ENCODE results near the gene TMEM273.

Gene TMEM273

GRCh38 chr10:49114718-49115014 lies 73.5 kb downstream of the TMEM273 start:
- Histone ChIP-seq H3K27me3 (ENCODE audit: insufficient read depth, low read length, poor library complexity) (peaks cover 1% of the 10 kb centered on the region), H3K79me2 (ENCODE audit: insufficient read depth, low read length) (no peaks in the 10 kb centered on the region), H4K20me1 (ENCODE audit: insufficient read depth, low read length) (no peaks in the 10 kb centered on the region), H3K4me1 (ENCODE audit: insufficient read depth, low read length) (no peaks in the 10 kb centered on the region), H3K4me3 (ENCODE audit: low read depth in 1 of 2, low read length in 2 of 2) (no peak overlapping the region), H3K4me2 (ENCODE audit: insufficient read depth, low read length) (no peak overlapping the region), H2AFZ (ENCODE audit: low read depth, low read length) (no peak overlapping the region), H3K36me3 (ENCODE audit: insufficient read depth, low read length) (no peaks in the 10 kb centered on the region), H3K9me3 (ENCODE audit: insufficient read depth, low read length, severe bottlenecking) (no peaks in the 10 kb centered on the region), H3K27ac (ENCODE audit: low read length) (no peak overlapping the region), H3K9ac (ENCODE audit: low read depth, low read length) (no peak overlapping the region)
- ATAC-seq (ENCODE audit: insufficient read depth, low read depth) (no peak), DNase-seq (no peak)
- TF ChIP-seq EZH2 (IDR thresholded peaks at IDR 0.05; ENCODE audit: borderline replicate concordance, low read depth, low read length, severe bottlenecking) = no peak
- TF ChIP-seq CTCF (IDR thresholded peaks at IDR 0.05; ENCODE audit: borderline replicate concordance, extremely low read depth, low read length, poor library complexity, severe bottlenecking) = no peak

GRCh38 chr10:49113741-49114141 lies 74.5 kb downstream of the TMEM273 start:
- Histone ChIP-seq H3K4me2 (ENCODE audit: insufficient read depth, low read length) (no peak overlapping the region), H3K27me3 (ENCODE audit: insufficient read depth, low read length, poor library complexity) (no peaks in the 10 kb centered on the region), H3K9ac (ENCODE audit: low read depth, low read length) (no peak overlapping the region), H3K4me3 (ENCODE audit: low read depth in 1 of 2, low read length in 2 of 2) (no peak overlapping the region), H3K27ac (ENCODE audit: low read length) (no peak overlapping the region), H3K4me1 (ENCODE audit: insufficient read depth, low read length) (no peaks in the 10 kb centered on the region), H4K20me1 (ENCODE audit: insufficient read depth, low read length) (no peaks in the 10 kb centered on the region), H3K9me3 (ENCODE audit: insufficient read depth, low read length, severe bottlenecking) (no peaks in the 10 kb centered on the region), H2AFZ (ENCODE audit: low read depth, low read length) (no peak overlapping the region), H3K79me2 (ENCODE audit: insufficient read depth, low read length) (no peaks in the 10 kb centered on the region), H3K36me3 (ENCODE audit: insufficient read depth, low read length) (no peaks in the 10 kb centered on the region)
- DNase-seq (no peak), ATAC-seq (ENCODE audit: insufficient read depth, low read depth) (no peak)
- TF ChIP-seq CTCF (IDR thresholded peaks at IDR 0.05; ENCODE audit: borderline replicate concordance, extremely low read depth, low read length, poor library complexity, severe bottlenecking) (no peak), EZH2 (IDR thresholded peaks at IDR 0.05; ENCODE audit: borderline replicate concordance, low read depth, low read length, severe bottlenecking) (no peak)

- TF ChIP-seq CTCF (IDR thresholded peaks at IDR 0.05; ENCODE audit: borderline replicate concordance, extremely low read depth, low read length, poor library complexity, severe bottlenecking) (no peak), EZH2 (IDR thresholded peaks at IDR 0.05; ENCODE audit: borderline replicate concordance, low read depth, low read length, severe bottlenecking) (no peak)
- H3K79me2 ChIP-seq (ENCODE audit: insufficient read depth, low read length) = no peaks in the 10 kb centered on the region
- H2AFZ ChIP-seq (ENCODE audit: low read depth, low read length) = no peak overlapping the region
- no peaks in the 10 kb centered on the region for H3K4me1 ChIP-seq (ENCODE audit: insufficient read depth, low read length)
- no peak overlapping the region for H3K4me3 ChIP-seq (ENCODE audit: low read depth in 1 of 2, low read length in 2 of 2)
- H4K20me1 ChIP-seq (ENCODE audit: insufficient read depth, low read length) = no peaks in the 10 kb centered on the region
- no peak for DNase-seq
- no peak overlapping the region for H3K4me2 ChIP-seq (ENCODE audit: insufficient read depth, low read length)
- no peak overlapping the region for H3K27ac ChIP-seq (ENCODE audit: low read length)
- no peak overlapping the region for H3K9ac ChIP-seq (ENCODE audit: low read depth, low read length)
- ATAC-seq (ENCODE audit: insufficient read depth, low read depth) = no peak
- no peaks in the 10 kb centered on the region for H3K27me3 ChIP-seq (ENCODE audit: insufficient read depth, low read length, poor library complexity)
- H3K9me3 ChIP-seq (ENCODE audit: insufficient read depth, low read length, severe bottlenecking) = no peaks in the 10 kb centered on the region
- H3K36me3 ChIP-seq (ENCODE audit: insufficient read depth, low read length) = no peaks in the 10 kb centered on the region
These were observed 75.3 kb downstream of the TMEM273 start for GRCh38 chr10:49112851-49113250.

- Histone ChIP-seq H3K4me1 (ENCODE audit: insufficient read depth, low read length) (no peaks in the 10 kb centered on the region), H3K36me3 (ENCODE audit: insufficient read depth, low read length) (no peaks in the 10 kb centered on the region), H3K4me2 (ENCODE audit: insufficient read depth, low read length) (no peak overlapping the region), H3K79me2 (ENCODE audit: insufficient read depth, low read length) (no peaks in the 10 kb centered on the region), H3K9me3 (ENCODE audit: insufficient read depth, low read length, severe bottlenecking) (no peaks in the 10 kb centered on the region), H3K27ac (ENCODE audit: low read length) (no peak overlapping the region), H3K9ac (ENCODE audit: low read depth, low read length) (no peak overlapping the region), H3K27me3 (ENCODE audit: insufficient read depth, low read length, poor library complexity) (no peaks in the 10 kb centered on the region), H3K4me3 (ENCODE audit: low read depth in 1 of 2, low read length in 2 of 2) (no peak overlapping the region), H2AFZ (ENCODE audit: low read depth, low read length) (no peak overlapping the region), H4K20me1 (ENCODE audit: insufficient read depth, low read length) (no peaks in the 10 kb centered on the region)
- ATAC-seq (ENCODE audit: insufficient read depth, low read depth) = no peak
- TF ChIP-seq CTCF (IDR thresholded peaks at IDR 0.05; ENCODE audit: borderline replicate concordance, extremely low read depth, low read length, poor library complexity, severe bottlenecking) = no peak
- DNase-seq = no peak
These were observed 76.1 kb downstream of the TMEM273 start for GRCh38 chr10:49112098-49112497.

Measured in DND-41 (cell line).